Erythroblast (primary cell): Measurements from ENCODE around the gene RGS7.

ENCODE experiments used
- DNase-seq, 2 experiments: peaks; one replicate each; lab custom pipeline; 2025; lab: John Stamatoyannopoulos, UW
- GATA1 ChIP-seq: IDR thresholded peaks from 2 replicates; pipeline ENCODE4 v1.6.1; 2011; ENCODE audit warnings: low read depth, mild to moderate bottlenecking, control low read depth, low read length, moderate library complexity
- POLR2A ChIP-seq: IDR thresholded peaks from 2 replicates; pipeline ENCODE4 v1.6.1; 2011; ENCODE audit warnings: mild to moderate bottlenecking, low read length

RGS7 gene

GRCh38 chr1:241357366-241358340 lies 648 bp upstream of the RGS7 start:
- TF ChIP-seq POLR2A (no peak), GATA1 (no peak)
- no peak for DNase-seq

- TF ChIP-seq GATA1 (no peak), POLR2A (no peak)
These were observed 852 bp downstream of the RGS7 start for GRCh38 chr1:241356187-241356518.

GRCh38 chr1:241355311-241356010 lies 1.5 kb downstream of the RGS7 start:
- TF ChIP-seq POLR2A: no peak
- TF ChIP-seq GATA1: no peak

More at GRCh38 chr1:241356187-241356518, 852 bp downstream of the RGS7 start:
- no peak for DNase-seq

DNA sequence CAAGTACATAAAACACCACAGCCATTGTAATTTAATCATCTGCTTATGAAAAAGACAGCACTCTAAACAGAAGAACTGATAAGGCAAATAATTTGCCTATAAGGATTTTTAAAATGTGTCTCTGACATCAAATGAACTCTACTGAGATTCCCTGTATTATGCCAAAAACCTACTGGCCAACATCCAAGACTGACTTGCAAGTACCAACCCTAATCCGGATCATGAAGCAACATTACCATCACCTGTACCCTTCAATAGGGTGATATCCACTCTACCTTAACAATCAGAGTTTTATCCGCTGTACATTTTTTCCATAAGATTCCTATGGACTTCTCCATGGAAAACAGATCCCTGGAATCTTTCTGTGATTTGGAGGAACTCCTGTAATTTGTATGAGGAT lies 4.6 kb downstream of the RGS7 start:
- DNase-seq: no peak
- TF ChIP-seq GATA1 (no peak), POLR2A (no peak)

More at GRCh38 chr1:241355311-241356010, 1.5 kb downstream of the RGS7 start:
- no peak for DNase-seq

DNA sequence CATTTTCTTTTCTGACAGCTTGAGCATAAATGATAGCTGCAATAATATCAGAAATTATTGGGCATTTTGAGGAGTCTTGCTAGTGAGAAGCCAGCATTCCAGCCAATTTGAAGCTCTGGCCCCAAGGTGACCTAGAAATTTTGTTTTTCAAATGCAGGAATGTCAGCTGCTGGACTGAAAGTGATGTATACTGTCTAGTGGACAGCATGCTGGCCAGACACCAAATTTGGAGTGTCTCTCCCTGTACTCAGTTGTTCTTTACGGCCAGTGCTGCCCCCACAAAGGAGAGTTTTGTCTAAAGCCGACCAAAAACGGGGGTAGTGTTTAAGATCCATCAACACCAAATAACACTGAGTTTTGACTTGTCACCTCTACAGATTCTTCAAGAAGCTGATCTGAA lies 5.2 kb downstream of the RGS7 start:
- no peak for DNase-seq
- no peak for TF ChIP-seq GATA1
- no peak for TF ChIP-seq POLR2A

GRCh38 chr1:241343956-241344355 lies 13.0 kb downstream of the RGS7 start:
- no peak for DNase-seq
- TF ChIP-seq GATA1 (no peak), POLR2A (no peak)

GRCh38 chr1:241336335-241336734 lies 20.7 kb downstream of the RGS7 start:
- no peak for DNase-seq
- TF ChIP-seq POLR2A: no peak
- no peak for TF ChIP-seq GATA1

- TF ChIP-seq GATA1 (no peak), POLR2A (no peak)
- no peak for DNase-seq
These were observed 24.0 kb downstream of the RGS7 start for GRCh38 chr1:241332987-241333386.

DNA sequence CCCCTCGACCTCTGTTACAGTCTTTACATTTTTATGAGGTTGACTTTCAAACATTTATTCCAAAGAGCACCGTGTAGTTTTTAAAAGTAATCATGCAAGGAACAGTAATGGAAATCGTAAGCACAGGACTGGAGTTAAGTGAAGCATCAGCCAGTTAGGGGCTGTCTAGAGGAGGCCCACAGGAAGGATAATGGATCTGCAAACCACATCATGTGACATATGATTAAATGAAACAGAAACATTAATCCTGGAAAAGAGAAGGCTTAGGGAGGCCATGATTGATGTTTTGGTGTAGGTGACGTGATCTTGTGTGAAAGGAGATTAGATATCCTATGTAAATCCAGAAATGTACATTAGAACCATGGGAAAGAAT lies 25.0 kb downstream of the RGS7 start:
- no peak for DNase-seq
- TF ChIP-seq GATA1: no peak

DNA sequence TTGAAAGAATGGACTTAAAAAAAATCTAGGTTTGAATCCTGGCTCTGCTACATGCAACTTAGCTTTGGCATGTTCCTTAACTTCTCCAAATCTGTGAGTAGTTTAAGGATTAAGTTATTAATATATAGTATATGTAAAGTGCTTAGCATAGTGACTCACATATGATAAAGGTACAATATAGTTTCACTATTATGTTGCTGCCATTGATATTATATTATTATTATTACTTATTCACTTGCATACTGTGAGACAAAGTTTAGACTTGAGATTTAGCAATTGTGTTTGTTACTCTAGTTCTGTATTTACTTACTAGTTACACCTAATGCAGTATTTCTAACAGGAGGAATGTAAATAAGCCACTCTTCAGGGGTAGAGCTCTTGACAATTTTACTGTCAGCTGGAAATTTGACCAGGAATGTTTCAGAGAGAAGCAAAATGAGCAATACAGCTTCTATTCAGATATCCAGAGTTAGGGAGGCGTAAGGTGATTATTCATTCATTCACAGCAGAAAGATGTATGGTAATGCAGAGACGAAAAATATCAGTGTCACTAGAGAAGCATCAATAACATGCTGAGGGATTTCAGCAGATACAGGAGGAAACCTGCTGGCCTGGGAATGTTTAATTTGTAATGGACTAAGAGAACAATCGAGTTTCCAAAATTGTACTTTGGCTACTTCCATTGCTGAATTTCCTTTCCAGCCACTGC lies 25.5 kb downstream of the RGS7 start:
- TF ChIP-seq POLR2A: no peak
- TF ChIP-seq GATA1: no peak
- no peak for DNase-seq

- DNase-seq: no peak
- TF ChIP-seq POLR2A: no peak
- no peak for TF ChIP-seq GATA1
These were observed 26.2 kb downstream of the RGS7 start for GRCh38 chr1:241330619-241331327.

DNA sequence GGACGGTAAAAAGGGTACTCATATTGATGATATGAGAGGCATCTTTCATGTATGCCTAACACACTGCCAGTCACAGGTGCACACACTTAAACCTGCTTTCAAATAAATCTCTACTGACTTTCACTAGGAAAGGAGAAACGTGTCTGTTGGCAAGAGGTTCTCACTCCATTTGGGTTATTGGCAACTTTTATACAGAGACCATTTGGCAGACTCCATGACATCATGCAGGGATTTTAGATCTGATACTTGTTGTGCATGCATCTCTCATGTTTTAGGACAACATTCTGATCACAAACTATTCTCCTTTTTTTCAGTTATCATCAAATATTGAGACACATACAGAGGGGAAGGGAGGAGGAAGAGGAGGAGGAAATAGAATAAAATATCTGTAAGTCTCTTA lies 31.5 kb downstream of the RGS7 start:
- TF ChIP-seq GATA1: no peak
- TF ChIP-seq POLR2A: no peak
- no peak for DNase-seq

DNA sequence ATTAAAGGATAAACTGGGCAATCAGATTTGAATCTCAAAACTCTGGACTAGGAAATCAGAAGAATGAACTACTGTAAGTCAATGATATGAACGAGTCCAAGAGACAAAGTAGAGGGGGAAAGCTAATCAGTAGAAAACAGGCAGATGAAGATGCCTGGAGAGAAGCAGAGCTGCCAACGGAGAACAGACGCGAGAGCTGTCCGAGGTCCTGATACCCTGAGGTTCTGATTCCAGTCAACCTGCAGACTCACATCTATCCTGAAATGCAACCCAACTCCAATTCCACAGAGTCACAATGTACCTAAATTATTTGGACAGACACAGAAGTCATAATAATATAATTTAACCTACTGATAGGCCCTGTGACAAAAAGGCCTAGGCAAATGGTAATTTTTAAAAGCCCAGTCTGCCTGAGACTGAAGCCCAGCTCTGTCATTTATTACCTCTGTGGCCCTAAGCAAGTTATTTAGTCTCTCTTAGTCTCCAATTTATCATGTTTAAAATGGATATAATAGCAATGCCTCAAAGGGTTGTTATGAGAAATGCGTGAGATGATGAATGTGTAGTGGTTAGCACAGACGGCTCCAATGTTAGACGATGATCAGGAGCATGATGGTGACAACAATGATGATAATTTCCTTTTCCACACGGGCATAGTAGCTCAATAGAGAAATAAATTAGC lies 33.4 kb downstream of the RGS7 start:
- peak; percentile 12 to 19 for DNase-seq
- TF ChIP-seq GATA1 (no peak), POLR2A (no peak)
